Measurements from ENCODE around the gene SHROOM3. TPM values are rescaled to one million over a fixed set of nuclear protein-coding genes. Genes with fewer than 3 reads are reported as not detected.

Gene SHROOM3
- total RNA-seq, 1 donor from 2014 or later, result 0.55 TPM

DNA sequence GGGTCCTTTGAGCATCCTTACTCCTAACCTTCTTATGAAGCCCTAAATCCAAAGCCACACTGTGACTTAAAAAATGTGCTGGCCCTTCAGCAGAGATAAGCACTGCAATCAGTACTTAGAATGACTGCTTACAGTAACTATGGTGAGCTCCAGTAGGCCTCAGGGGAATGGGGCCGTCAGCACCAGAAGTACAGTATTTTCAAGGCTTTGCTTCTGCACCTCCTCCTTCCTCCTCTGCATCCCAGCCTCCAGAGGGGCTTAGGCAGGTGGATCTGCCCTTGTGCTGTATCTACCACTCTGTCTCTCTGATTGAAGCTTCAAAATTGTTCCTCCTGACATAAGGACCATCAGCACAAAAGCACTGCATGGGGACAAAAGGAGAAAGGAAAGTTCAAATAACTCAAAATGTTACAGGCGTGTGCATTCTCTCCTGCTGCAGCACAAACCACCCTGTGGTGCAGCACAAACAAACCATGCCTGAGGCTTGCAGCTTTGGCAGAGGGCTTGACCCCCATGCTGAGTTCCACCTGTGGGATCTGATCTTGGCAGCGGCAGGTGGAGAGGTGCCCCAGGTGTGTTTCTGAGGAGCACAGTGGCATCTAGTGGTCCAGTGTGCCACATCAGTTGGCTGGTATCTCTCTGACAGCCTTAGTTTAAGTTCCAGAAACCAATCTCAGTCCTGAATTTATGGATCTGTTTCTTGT lies 298.2 kb downstream of the SHROOM3 start:
- ATAC-seq (ENCODE audit: low read depth) (no peak), DNase-seq (no peak)
- H3K4me1 Mint-ChIP-seq, result no peaks in the 10 kb centered on the region
- no peaks in the 10 kb centered on the region for H3K36me3 Mint-ChIP-seq (ENCODE audit: low read depth)
- POLR2A ChIA-PET, result no interaction called here
- intact Hi-C loops (cut with micrococcal nuclease), result no loop called here
- no peak overlapping the region for H3K4me3 Mint-ChIP-seq
- TF ChIP-seq, protein P1, sequence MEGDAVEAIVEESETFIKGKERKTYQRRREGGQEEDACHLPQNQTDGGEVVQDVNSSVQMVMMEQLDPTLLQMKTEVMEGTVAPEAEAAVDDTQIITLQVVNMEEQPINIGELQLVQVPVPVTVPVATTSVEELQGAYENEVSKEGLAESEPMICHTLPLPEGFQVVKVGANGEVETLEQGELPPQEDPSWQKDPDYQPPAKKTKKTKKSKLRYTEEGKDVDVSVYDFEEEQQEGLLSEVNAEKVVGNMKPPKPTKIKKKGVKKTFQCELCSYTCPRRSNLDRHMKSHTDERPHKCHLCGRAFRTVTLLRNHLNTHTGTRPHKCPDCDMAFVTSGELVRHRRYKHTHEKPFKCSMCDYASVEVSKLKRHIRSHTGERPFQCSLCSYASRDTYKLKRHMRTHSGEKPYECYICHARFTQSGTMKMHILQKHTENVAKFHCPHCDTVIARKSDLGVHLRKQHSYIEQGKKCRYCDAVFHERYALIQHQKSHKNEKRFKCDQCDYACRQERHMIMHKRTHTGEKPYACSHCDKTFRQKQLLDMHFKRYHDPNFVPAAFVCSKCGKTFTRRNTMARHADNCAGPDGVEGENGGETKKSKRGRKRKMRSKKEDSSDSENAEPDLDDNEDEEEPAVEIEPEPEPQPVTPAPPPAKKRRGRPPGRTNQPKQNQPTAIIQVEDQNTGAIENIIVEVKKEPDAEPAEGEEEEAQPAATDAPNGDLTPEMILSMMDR (IDR thresholded peaks at IDR 0.05), result no peak
- H3K27me3 Mint-ChIP-seq, result no peaks in the 10 kb centered on the region
- CTCF ChIA-PET, result no interaction called here
- no peaks in the 10 kb centered on the region for H3K9me3 Mint-ChIP-seq
- H3K27ac Mint-ChIP-seq, result no peak overlapping the region

GRCh38 chr4:76736414-76736813 lies 301.4 kb downstream of the SHROOM3 start:
- DNase-seq (no peak), ATAC-seq (ENCODE audit: low read depth) (no peak)
- Mint-ChIP-seq H3K4me1 (no peaks in the 10 kb centered on the region), H3K27ac (no peak overlapping the region), H3K9me3 (no peaks in the 10 kb centered on the region), H3K4me3 (no peak overlapping the region), H3K36me3 (ENCODE audit: low read depth) (no peaks in the 10 kb centered on the region), H3K27me3 (no peaks in the 10 kb centered on the region)
- ChIA-PET POLR2A (no interaction called here), CTCF (no interaction called here)
- TF ChIP-seq, protein P1 (IDR thresholded peaks at IDR 0.05), result no peak
- intact Hi-C loops (cut with micrococcal nuclease), result no loop called here

- Mint-ChIP-seq H3K27ac (no peak overlapping the region), H3K4me1 (no peaks in the 10 kb centered on the region), H3K9me3 (no peaks in the 10 kb centered on the region), H3K27me3 (no peaks in the 10 kb centered on the region), H3K4me3 (no peak overlapping the region), H3K36me3 (ENCODE audit: low read depth) (no peaks in the 10 kb centered on the region)
- intact Hi-C loops (cut with micrococcal nuclease), result no loop called here
- POLR2A ChIA-PET, result no interaction called here
- TF ChIP-seq, protein P1 (IDR thresholded peaks at IDR 0.05), result no peak
- DNase-seq (no peak), ATAC-seq (ENCODE audit: low read depth) (no peak)
- CTCF ChIA-PET, result no interaction called here
Measured at GRCh38 chr4:76737180-76737579, 302.2 kb downstream of the SHROOM3 start.

- ATAC-seq (ENCODE audit: low read depth) (no peak), DNase-seq (no peak)
- Mint-ChIP-seq H3K36me3 (ENCODE audit: low read depth) (no peaks in the 10 kb centered on the region), H3K27ac (no peak overlapping the region), H3K9me3 (no peaks in the 10 kb centered on the region), H3K4me3 (no peak overlapping the region), H3K27me3 (no peaks in the 10 kb centered on the region), H3K4me1 (no peaks in the 10 kb centered on the region)
- ChIA-PET CTCF (no interaction called here), POLR2A (no interaction called here)
- TF ChIP-seq, protein P1 (IDR thresholded peaks at IDR 0.05), result no peak
- intact Hi-C loops (cut with micrococcal nuclease), result no loop called here
Measured at GRCh38 chr4:76737771-76738085, 302.7 kb downstream of the SHROOM3 start.

- intact Hi-C loops (cut with micrococcal nuclease), result no loop called here
- Mint-ChIP-seq H3K36me3 (ENCODE audit: low read depth) (no peaks in the 10 kb centered on the region), H3K9me3 (no peaks in the 10 kb centered on the region), H3K27me3 (no peaks in the 10 kb centered on the region), H3K4me3 (no peak overlapping the region), H3K4me1 (no peaks in the 10 kb centered on the region), H3K27ac (no peak overlapping the region)
- POLR2A ChIA-PET, result interaction anchor here (0.6 kb wide), 1 partner anchor 30 kb away, joined by 4 read pairs; no protein-coding TSS in a partner anchor
- DNase-seq (no peak), ATAC-seq (ENCODE audit: low read depth) (no peak)
- CTCF ChIA-PET, result no interaction called here
- TF ChIP-seq, protein P1 (IDR thresholded peaks at IDR 0.05), result no peak
Measured at GRCh38 chr4:76738086-76738931, 303.3 kb downstream of the SHROOM3 start.

All from activated B cell treated with CpG ODN at 0.5 μM for 24 hours (primary cell).